CD4-positive, alpha-beta T cell treated with Interleukin-1 beta for 1 hour (primary cell): Measurements from ENCODE around the gene CPSF3.

Experiments used
- DNase-seq, 2 donors: peaks; one replicate each; pipeline ENCODE4 v3.0.0-alpha.2; 2020 to 2022

CPSF3 gene

DNA sequence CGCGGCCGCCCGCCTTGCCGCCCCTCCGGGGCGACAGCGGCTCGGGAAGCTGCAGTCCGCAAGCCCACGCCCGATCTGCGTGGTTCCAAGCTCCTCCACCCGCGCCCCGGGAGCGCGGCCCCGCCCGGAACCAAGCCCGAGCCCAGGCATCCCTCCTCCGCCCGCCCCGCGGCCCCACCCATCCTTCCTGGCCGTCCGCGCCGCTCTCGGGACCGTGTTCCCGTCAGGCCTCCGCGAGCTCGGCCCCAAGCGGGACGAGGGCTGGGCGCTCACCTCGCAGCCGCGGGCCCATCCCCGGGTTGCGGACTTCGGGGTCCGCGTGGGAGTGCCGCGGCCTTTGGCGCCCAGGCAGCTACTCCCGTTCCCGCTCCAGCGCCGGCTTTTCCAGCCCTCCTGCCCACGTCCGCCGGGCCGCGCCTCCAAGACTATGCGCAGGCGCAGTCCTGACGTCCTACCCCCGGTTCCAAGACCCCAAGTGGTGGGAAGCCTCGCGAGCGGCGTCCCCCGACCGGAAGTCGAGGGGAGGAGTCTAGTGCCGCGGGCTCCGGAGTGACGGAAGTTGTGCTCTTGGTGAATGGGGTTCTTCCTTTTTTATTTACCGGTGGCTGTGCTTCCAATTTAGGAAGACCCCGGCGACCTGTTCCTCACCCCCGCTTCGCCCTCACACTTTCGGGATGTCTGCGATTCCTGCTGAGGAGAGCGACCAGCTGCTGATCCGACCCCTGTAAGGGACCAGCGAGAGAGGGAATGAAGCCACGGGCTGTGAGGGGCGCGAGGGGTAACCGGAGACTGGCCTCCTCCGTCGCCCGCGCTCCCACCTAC is at the start of gene CPSF3, which contains the start of gene ITGB1BP1:
TSS of gene CPSF3 (plus strand) at position 555 of the 822 bp plus-strand sequence. CDS start at position 675, 120 bp downstream.
TSS of gene ITGB1BP1 (minus strand) at position 429 of the 822 bp plus-strand sequence. CDS start 4,831 bp downstream, outside the sequence.
- peak; percentile 97 for DNase-seq

- DNase-seq, result no peak
These were observed 49.3 kb upstream of the CPSF3 start for GRCh38 chr2:9374071-9374730.

DNA sequence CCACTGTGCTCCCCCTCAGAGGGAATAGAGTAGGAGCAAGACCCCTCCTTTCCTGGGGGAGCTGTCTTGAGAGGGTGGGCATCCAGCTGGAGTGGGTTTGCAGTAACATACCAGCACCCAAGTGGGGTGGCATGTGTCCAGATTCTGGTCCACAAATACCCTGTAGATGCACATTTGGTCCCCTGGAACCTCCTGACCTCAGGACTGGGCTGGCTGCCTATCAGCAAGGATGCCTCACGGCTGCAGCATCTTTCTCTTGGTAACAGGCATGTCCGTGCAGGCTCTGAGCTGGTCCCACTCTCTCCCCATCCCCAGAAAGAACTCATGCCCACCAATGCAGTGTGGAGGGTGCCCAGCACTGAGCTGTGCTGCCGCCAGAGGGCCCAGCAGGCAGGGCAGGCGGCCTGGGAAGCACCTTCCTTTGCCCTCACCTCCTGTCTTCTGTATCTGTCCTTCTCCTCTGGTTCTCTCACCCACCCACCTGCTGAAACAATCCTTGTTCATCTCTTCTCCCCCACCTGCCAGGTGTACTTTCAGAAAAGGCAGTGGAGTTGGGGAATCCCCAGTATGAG is 47.5 kb upstream of the CPSF3 start:
- DNase-seq, result no peak

DNA sequence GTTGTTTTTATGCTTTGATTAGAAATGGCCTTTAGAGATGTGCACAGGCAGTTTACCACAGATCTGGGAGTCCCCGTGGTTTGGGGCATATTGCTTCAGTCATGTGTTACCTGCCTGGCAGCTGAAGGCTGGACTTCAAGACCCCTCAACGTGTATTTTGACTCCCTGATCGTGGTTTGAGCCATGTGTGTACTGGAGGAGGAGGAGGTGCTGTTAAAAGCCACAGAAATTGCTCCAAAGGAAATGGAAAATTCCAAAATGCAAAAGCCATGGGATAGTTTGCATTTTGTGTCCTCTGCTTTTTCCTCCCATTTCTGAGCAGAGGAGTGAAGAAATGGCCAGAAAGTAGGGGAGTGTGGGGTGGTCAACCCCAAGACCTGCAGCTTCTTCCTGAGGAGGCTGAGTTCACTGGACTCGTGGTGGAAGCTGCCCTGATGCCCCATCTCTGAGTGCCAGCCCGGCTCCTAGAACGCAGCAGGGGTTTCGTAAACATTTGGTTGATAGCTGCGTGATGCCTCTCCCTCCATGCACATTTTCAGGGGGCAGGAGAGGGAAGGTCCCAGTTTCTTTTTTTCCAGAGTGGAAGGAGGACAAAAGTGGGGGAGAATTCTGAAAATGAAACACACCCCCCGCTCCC is 45.9 kb upstream of the CPSF3 start:
- DNase-seq, result no peak

DNA sequence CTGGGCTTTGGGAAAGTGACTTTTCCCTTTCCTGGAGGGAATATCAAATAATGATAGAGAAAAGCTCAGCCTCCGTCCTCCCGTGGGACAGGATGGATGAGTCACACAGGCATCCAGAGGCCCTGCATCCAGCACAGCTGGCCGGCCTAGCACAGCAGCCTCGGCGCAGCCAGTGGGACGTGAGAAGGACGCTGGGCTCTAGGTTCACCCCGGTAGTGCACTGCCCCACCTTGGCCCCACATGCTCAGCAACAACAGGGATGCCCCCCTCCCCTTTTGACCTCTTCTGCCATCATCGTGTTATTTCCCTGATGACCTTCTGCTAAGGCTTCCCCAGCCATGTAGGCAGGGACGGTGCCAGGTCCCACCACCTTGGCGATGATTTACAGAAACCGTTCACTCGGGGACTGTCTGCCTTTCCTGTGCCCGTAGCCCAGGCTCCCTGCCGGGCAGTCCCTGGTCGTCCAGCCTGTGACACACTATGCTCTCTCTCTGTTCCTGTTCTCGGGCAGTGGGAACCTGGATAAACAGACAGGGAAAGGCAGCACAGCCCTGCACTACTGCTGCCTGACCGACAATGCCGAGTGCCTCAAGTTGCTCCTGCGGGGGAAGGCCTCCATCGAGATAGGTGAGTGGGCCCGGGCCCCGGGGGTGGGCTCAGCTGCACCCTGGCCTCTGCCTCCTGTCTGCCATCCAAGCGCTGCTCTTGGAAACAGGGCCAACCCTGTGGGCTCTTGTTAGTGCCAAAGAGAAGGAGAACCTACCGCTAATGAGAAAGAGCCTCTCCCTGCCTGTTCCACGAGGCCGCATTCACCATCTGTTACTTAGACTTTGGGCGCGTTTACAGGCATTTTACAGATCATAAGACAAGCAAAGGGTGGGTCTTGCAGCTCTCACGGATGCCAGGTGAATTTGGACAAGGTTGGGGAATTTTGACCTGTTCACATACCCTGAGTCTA is 44.7 kb upstream of the CPSF3 start:
- DNase-seq, result no peak

- no peak for DNase-seq
These were observed 44.1 kb upstream of the CPSF3 start for GRCh38 chr2:9379391-9379755.

DNA sequence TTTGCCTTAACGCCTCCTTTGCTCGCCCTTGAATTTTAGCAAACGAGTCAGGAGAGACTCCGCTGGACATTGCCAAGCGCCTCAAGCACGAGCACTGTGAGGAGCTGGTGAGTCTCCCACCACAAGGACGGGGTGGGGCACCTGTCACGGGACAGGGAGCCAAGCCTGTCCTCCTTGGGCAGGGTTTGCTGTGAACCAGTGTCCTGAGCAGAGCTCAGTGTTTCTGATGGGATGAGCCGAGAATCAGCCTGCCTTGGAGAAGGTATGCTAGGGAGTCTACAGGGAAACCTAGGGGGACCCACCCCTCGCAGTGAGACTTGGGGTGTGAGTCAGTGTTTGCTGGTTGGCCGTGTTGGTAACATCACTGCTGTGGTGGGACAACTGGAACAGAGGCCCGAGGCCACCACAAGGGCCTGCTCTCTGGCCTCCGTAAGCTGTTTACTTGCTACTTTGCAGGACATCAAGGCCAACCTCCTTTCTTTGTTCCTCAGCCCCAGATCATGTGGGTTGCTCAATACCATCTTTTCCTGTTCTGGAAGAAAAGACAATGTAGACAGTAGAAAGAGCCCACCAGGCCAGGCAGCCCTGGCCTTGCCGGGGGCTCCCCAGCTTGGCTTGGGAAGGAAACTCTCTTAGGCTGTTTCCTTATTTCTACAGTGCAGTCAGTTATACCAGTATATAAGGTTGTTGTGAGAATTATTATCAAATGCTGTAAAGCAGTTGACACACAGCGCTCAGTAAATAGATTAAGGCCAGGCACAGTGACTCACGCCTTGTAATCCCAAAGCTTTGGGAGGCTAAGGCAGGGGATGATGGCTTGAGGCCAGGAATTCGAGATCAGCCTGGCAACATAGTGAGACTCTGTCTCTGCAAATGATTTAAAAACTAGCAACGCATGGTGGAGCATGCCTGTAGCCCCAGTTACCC is 42.5 kb upstream of the CPSF3 start:
- DNase-seq, result no peak

DNA sequence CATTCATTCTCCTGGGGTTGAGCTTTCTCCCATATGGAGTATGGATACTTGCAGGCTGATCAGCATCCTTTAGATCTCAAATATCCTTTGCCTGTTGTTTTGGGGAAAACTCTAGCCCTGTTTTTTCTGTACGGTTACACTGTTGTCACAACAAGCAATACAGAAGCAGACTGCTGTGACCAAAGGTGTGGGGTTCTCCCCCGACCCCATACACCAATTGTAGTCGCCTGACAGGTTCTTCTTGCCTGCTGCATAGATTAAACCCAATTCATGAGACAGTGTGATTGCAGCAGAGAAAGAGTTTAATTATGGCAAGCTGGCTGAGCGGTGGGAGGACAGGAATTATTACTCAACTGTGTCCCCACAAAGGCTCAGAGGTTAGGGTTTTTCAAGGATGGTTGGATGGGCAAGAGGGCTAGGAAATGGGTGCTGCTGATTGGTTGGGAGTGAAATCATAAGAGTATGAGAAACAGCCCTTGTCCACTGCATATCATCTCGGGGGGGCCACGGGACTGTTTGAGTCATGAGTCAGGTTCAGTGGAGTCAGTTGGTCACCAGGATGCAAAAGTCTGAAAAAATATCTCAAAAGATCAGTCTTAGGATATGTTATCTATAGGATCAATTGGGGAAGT is 40.7 kb upstream of the CPSF3 start:
- no peak for DNase-seq

GRCh38 chr2:9384521-9384920 is 38.9 kb upstream of the CPSF3 start:
- DNase-seq, result no peak

DNA sequence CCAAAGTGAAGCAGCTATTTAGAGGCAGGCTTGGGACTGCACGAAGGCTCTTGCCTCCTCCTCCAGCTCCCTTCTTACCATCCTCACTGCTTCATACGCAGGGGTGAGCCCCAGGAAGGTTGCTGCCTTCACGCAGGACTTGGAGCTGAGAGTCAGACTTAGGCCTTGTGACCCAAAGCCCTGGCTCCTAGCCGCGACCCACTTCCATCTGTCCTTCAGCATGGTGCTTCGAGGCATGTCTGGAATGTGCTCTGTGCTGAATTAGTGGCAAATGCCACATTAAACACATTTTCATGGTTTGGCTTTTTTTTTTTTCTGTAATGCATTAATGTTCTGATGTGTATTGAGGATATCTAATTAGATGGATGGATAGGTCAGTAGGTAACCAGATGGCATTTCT is 37.6 kb upstream of the CPSF3 start:
- DNase-seq, result no peak

DNA sequence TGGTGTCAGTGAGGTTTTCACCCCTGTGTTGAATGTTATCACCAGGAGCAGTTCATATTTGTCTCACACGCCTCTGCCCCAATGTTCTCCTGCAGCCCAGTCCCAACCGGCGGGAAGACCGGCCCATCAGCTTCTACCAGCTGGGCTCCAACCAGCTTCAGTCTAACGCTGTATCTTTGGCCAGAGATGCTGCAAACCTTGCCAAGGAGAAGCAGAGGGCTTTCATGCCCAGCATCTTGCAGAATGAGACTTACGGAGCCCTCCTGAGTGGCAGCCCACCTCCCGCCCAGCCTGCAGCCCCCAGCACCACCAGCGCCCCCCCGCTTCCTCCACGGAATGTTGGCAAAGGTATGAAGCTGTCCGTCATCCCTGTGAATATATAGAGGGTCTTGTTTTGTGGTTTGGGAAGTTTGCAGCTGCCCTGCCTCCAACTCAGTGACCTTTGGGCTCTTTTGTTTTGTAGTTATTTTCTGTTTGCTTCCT is 35.2 kb upstream of the CPSF3 start:
- no peak for DNase-seq

- DNase-seq, result no peak
These were observed 34.2 kb upstream of the CPSF3 start for GRCh38 chr2:9388950-9389911.

GRCh38 chr2:9390151-9390850 is 33.2 kb upstream of the CPSF3 start:
- DNase-seq, result no peak

DNA sequence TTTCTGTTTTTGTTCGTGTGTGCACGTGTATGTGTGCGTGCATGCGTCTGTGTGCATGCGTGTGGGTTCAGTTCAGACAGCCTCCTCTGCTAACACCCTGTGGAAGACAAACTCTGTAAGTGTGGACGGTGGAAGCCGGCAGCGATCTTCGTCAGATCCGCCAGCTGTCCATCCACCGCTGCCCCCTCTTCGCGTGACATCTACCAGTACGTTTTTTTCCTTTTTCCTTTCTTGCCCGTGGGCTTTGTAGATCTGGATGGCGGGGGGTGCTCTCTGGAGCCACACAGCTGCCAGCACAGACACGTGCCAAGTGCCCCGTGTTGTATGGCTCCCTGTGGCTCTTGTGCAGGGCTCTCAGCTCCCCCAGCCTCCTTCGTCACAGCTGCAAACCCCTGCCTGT is 32.5 kb upstream of the CPSF3 start:
- no peak for DNase-seq

DNA sequence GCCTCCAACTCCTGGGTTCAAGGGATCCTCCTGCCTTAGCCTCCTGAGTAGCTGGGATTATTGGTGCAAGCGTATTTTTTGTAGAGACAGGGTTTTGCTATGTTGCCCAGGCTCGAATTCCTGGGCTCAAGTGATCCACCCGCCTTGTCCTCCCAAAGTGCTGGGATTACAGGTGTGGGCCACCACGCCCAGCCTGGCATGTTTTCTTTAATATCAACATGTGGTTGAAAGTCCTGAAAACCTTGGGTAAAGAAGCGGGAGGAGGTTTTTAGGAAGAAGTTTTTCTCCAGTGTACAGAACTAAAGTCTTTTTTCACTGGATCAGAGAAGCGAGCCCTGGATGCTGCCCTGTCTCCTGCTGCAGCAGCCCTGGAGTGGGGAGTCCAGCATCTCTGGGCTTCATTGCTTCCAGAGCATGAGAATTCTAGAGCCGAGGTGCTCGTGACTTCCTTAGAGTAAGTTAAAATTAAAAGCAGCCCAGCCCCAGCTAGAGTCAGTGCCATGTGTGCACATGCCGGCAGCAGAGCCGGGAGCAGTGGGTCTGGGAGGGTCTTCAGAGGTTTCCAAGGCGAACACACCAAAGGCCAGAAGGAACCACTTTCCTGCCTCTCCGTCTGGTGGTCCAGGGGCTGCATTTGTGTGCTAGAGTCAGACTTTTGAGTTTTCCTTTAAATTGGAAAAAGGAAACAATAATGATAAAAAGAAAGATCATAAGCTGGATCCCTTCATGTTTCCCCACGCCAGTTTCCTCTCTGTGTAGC is 31.3 kb upstream of the CPSF3 start:
- DNase-seq, result no peak

DNA sequence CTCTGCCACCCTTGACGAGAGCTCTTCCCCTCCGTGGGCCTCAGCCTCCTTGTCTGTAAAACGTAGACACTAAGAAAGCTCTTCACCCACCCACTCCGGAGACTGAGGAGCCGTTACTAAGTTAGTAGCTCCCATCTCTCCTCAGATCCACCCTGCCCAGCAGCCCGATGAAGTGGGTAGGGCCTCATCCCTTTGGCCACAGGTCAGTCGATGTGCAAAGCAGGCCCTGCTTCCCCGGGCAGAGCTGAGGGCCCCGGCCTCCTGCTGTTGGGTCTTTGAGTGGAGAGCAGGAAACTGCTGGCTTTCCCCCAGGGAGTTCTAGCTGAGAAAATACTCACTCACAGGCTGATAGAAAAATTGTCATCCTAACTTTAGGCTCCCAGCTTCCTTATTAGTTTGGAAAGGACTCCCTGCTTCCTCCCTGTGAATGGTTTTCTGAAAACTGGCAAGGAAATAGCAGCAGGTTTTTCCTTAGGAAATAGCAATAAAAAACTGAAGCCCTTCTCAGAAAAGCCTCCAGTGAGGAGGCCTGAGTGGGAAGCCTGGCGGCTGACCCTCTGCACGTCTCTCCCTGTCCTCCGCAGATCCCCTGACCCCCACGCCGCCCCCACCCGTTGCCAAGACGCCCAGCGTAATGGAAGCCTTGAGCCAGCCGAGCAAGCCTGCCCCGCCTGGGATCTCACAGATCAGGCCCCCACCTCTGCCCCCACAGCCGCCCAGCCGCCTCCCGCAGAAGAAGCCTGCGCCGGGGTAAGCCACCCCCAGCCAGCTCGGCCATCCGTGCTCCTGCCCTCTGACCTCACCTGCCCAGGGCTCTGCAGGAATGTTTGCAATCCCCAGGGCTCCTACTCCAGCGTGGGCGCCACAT is 30.3 kb upstream of the CPSF3 start:
- no peak for DNase-seq

DNA sequence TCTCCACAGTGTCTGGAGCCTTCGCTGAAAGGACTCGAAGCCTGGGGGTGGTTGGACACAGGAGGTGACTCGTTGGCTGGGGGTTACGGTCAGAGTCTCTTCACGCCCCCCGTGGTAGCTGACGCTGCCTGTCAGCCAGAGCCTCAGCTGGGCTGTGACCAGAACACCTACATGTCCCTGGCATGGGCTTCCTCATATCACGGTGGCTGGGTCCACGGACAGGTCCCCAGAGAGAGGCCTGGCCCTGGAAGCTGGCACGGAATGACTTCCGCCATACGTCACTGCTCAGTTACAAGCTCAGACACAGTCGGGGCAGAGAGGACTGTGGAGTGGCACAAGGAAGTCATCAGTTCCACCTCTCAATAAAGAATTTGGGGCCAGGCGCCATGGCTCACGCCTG is 28.6 kb upstream of the CPSF3 start:
- DNase-seq, result no peak
